ENCODE results near the gene TUBGCP5. TPM values are rescaled to one million over a fixed set of nuclear protein-coding genes. Genes with fewer than 3 reads are reported as not detected.
"Not testable (repeated sequence)": the region's sequence is repeated elsewhere in the genome, so short reads cannot be mapped to it uniquely, and the experiment has no call there.

Gene TUBGCP5
- total and polyA plus RNA-seq, 4 donors = 2.6 to 19.8 (median 13.6) TPM

DNA sequence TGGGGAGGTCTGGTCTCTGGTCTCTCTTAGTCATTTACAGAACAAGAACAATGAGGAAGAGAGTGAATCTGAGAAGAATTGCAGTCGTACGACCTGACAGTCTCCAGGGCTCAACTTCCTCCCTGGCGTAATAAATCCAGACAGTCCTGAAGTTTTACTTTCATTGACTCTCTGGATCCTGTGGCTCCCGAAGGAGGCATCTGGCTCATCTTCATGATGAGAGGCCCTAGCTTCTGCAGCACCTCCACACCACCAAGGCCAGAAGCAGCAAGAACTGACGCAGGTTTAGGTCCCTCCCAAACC lies 47.4 kb downstream of the TUBGCP5 start:
- no peaks in the 10 kb centered on the region for H3K9me3 ChIP-seq (ENCODE audit: control insufficient read depth, low read length)
- ATAC-seq (ENCODE audit: low FRiP score) (no peak), DNase-seq (peak in 1 of 2 donors; percentile 31)
- H3K4me3 ChIP-seq (ENCODE audit: low read length in 2 of 2) = no peak overlapping the region
- H3K27ac ChIP-seq (ENCODE audit: low read depth in 1 of 2, low read length in 2 of 2) = no peak overlapping the region
- H3K36me3 ChIP-seq (ENCODE audit: control insufficient read depth in 1 of 2, insufficient read depth in 2 of 2, low read length in 1 of 2) = no peaks in the 10 kb centered on the region
- WGBS, 2 donors = 77 to 79% methylated on average over 5 of the region's 5 CpGs
- intact Hi-C loops (cut with DNase I) = no loop called here
- no peaks in the 10 kb centered on the region for H3K4me1 ChIP-seq (ENCODE audit: control insufficient read depth in 1 of 2, insufficient read depth in 2 of 2, low read length in 2 of 2)
- no peaks in the 10 kb centered on the region for H3K27me3 ChIP-seq (ENCODE audit: control insufficient read depth in 1 of 2, insufficient read depth in 2 of 2, low read length in 1 of 2)

DNA sequence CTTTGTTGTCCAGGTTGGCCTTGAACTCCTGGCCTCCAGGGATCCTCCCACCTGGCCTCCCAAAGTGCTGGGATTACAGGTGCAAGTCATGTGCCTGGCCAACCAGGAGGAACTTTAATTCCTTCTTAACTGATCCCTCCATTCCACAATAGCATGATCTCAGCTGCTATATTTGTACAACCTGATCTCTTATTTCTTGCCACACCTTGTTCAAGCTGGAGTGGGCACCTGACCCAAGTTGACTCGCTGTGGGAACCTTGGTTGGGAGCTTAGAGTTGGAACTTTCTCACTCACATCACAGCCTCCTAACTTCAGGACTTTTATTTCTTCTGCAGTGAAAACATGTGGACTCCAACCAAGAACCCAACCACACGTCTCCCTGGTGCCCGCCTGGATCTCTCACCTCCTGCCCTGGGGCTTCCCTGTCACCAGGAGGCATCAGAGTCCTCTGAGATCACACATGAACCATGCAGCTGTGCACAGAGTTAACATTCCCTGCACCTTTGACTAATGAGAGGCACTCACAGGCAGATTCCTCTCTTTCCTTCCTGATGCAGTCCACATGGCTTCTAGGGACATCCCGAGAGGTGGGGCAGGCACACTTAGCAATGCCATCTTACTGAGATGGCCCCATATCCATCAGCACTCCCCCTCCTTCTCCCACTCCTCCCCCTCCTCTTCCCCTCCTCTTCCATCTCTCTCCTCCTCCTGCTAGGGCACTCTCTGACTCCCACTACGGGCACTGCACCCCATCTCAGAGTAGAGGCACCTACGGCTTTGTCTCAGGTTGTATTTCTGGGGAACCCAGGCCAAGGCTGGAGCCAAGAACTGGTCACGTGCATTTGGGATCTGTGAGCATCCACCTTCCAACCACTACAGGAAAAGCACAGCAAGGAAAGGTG lies 49.5 kb downstream of the TUBGCP5 start:
- Histone ChIP-seq H3K4me1 (ENCODE audit: control insufficient read depth in 1 of 2, insufficient read depth in 2 of 2, low read length in 2 of 2) (no peaks in the 10 kb centered on the region), H3K9me3 (ENCODE audit: control insufficient read depth, low read length) (no peaks in the 10 kb centered on the region), H3K27me3 (ENCODE audit: control insufficient read depth in 1 of 2, insufficient read depth in 2 of 2, low read length in 1 of 2) (no peaks in the 10 kb centered on the region), H3K4me3 (ENCODE audit: low read length in 2 of 2) (no peak overlapping the region), H3K36me3 (ENCODE audit: control insufficient read depth in 1 of 2, insufficient read depth in 2 of 2, low read length in 1 of 2) (no peaks in the 10 kb centered on the region), H3K27ac (ENCODE audit: low read depth in 1 of 2, low read length in 2 of 2) (no peak overlapping the region)
- 69 to 70% methylated on average over 7 of the region's 7 CpGs for WGBS, 2 donors
- ATAC-seq (ENCODE audit: low FRiP score) (no peak), DNase-seq (peak in 1 of 2 donors; percentile 40)
- intact Hi-C loops (cut with DNase I) = loop anchor here in 1 of 2 donors (10.0 kb wide), 1 partner anchor 45 kb away; the partner anchor contains the start of gene TUBGCP5

DNA sequence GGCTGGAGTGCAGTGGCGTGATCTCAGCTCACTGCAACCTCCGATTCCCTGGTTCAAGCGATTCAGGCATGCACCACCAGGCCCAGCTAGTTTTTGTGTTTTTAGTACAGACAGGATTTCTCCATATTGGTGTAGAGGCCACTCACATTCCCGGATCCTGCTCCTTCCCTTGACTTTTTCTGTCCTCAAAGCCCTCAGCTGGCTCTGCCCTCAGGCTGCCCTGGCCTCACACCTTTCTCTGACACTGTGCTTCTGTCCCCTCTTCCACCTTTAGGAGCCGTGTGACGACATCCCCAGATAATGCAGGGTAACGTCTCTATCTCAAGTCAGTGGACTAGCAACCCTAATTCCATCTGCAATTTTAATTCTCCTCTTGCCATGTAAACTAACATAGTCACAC lies 50.6 kb downstream of the TUBGCP5 start:
- Histone ChIP-seq H3K27me3 (ENCODE audit: control insufficient read depth in 1 of 2, insufficient read depth in 2 of 2, low read length in 1 of 2) (no peaks in the 10 kb centered on the region), H3K27ac (ENCODE audit: low read depth in 1 of 2, low read length in 2 of 2) (no peak overlapping the region), H3K4me3 (ENCODE audit: low read length in 2 of 2) (no peak overlapping the region), H3K4me1 (ENCODE audit: control insufficient read depth in 1 of 2, insufficient read depth in 2 of 2, low read length in 2 of 2) (no peaks in the 10 kb centered on the region), H3K36me3 (ENCODE audit: control insufficient read depth in 1 of 2, insufficient read depth in 2 of 2, low read length in 1 of 2) (no peaks in the 10 kb centered on the region), H3K9me3 (ENCODE audit: control insufficient read depth, low read length) (no peaks in the 10 kb centered on the region)
- intact Hi-C loops (cut with DNase I) = loop anchor here in 1 of 2 donors (10.0 kb wide), 1 partner anchor 46 kb away; the partner anchor contains the start of gene TUBGCP5
- ATAC-seq (ENCODE audit: low FRiP score) (no peak), DNase-seq (peak in 1 of 2 donors; percentile 20)
- 92% methylated on average over 7 of the region's 7 CpGs for WGBS, 2 donors

DNA sequence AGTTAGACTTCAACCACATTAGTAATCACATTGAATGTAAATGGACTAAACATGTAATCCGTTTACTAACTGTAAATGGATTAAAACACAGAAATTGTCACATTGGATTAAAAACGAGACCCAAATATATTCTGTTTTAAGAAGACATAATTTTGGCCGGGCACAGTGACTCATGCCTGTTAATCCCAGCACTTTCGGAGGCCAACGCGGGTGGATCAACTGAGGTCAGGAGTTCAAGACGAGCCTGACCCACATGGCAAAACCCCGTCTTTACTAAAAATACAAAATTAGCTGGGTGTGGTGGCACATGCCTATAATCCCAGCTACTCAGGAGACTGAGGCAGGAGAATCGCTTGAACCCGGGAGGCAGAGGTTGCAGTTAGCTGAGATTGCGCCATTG lies 57.4 kb downstream of the TUBGCP5 start:
- DNase-seq = peak in 1 of 2 donors; percentile 55
- ATAC-seq (ENCODE audit: low FRiP score); H3K36me3 ChIP-seq (ENCODE audit: control insufficient read depth in 1 of 2, insufficient read depth in 2 of 2, low read length in 1 of 2); H3K4me1 ChIP-seq (ENCODE audit: control insufficient read depth in 1 of 2, insufficient read depth in 2 of 2, low read length in 2 of 2); H3K27me3 ChIP-seq (ENCODE audit: control insufficient read depth in 1 of 2, insufficient read depth in 2 of 2, low read length in 1 of 2); H3K4me3 ChIP-seq (ENCODE audit: low read length in 2 of 2); H3K9me3 ChIP-seq (ENCODE audit: control insufficient read depth, low read length); H3K27ac ChIP-seq (ENCODE audit: low read depth in 1 of 2, low read length in 2 of 2): not testable (repeated sequence)
- intact Hi-C loops (cut with DNase I) = loop anchor here (2.0 to 10.0 kb wide), 4 partner anchors 33 to 55 kb away; partner anchors contain the start of gene TUBGCP5 (in 2 of the 2)
- 80 to 81% methylated on average over 11 of the region's 11 CpGs for WGBS, 2 donors

DNA sequence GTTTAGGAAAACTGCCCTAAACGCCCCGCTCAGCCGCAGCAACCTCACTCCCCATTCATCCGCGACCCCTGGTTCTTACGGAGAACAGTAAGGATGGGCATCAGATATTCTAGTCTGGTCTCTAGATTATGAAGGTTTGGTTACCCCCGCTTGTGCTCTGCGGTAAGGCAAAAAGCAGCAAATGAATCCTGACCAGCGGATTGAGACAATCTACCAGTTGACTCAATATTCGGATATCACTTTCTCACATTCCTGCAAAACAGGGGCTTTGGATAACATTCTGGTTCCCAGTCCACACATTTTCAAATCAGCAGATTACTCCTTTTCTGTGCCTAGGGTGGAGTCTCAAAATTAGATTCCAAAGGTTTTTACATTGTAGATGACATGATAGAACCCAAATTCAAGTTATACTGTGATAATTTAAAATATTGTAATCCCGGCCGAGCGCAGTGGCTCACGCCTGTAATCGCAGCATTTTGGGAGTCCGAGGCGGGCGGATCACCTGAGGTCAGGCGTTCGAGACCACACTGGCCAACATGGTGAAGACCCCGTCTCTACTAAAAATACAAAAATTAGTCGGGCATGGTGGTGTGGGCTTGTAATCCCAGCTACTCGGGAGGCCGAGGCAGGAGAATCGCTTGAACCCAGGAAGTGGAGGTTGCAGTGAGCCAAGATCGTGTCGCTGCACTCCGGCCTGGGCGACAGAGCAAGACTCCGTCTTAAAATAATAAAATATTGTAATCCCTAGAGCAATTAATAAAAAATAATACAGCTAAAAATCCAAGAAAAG lies 58.1 kb downstream of the TUBGCP5 start:
- peak in 1 of 2 donors; percentile 64 for DNase-seq
- Histone ChIP-seq H3K27me3 (ENCODE audit: control insufficient read depth in 1 of 2, insufficient read depth in 2 of 2, low read length in 1 of 2) (no peaks in the 10 kb centered on the region), H3K9me3 (ENCODE audit: control insufficient read depth, low read length) (no peaks in the 10 kb centered on the region), H3K36me3 (ENCODE audit: control insufficient read depth in 1 of 2, insufficient read depth in 2 of 2, low read length in 1 of 2) (no peaks in the 10 kb centered on the region), H3K4me3 (ENCODE audit: low read length in 2 of 2) (peak overlapping the region; percentile 94 to 97), H3K4me1 (ENCODE audit: control insufficient read depth in 1 of 2, insufficient read depth in 2 of 2, low read length in 2 of 2) (peaks cover 0 to 2% of the 10 kb centered on the region in 2 donors), H3K27ac (ENCODE audit: low read depth in 1 of 2, low read length in 2 of 2) (no peak overlapping the region)
- WGBS, 2 donors = 68% methylated on average over 30 of the region's 30 CpGs
- ATAC-seq (ENCODE audit: low FRiP score) = peak; percentile 47
- intact Hi-C loops (cut with DNase I) = loop anchor here (2.0 to 10.0 kb wide), 4 partner anchors 32 to 56 kb away; partner anchors contain the start of gene TUBGCP5 (in 2 of the 2)

DNA sequence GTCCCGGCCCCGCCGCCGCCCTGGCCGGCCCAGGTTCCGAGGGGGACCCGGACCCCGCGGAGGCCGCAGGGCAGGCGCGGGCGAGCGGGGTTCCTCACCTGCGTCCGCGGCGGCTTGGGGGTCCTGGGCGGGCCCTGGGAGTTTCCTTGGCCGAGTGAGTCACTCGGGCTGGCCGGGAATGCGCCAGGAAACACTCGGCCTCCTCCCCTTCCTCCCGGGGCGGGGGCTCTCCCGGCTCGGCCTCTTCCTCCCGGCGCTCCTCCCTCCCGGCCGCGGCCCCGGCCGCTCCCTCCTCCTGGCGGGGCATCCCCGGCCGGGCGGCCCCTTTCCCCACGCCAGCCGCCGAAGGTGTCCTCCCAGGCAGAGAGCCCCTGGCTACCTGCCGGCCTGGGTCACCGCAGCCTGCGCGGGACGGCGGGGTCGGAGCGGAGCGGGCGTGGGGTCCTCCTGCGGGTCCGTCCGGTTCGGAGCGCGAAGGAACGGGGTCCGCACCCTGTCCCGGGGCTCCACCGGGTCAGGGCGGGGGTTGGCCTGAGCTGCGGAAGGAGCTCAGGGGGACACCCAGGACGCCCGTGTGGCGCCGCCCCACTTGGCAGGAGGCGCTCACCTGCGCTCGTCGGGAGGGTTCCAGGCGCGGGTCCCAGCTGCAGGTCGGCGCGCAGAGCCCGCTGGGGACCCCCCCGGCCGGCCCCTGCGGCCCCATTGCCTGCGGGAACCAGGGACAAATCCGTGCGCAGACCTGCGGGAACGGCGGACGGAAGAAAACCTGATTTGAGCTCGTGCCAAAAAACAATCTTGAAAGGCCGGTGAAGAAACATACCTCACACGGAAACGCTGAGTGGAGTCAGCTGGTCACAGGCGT lies 58.9 kb downstream of the TUBGCP5 start, which contains the start of gene CYFIP1:
Gene CYFIP1, minus strand, starts transcription at position 180 of the 862 bp plus-strand sequence. CDS start 33,083 bp downstream, outside the sequence.
- H3K27ac ChIP-seq (ENCODE audit: low read depth in 1 of 2, low read length in 2 of 2) = peak within 1 kb of the TSS; percentile 52 to 55
- DNase-seq (peak; percentile 92 to 96), ATAC-seq (ENCODE audit: low FRiP score) (peak; percentile 96)
- peaks cover 0 to 2% of the 10 kb centered on the region in 2 donors for H3K4me1 ChIP-seq (ENCODE audit: control insufficient read depth in 1 of 2, insufficient read depth in 2 of 2, low read length in 2 of 2)
- peak within 1 kb of the TSS; percentile 94 to 97 for H3K4me3 ChIP-seq (ENCODE audit: low read length in 2 of 2)
- 0% methylated on average over 66 to 93 of the region's 93 CpGs for WGBS, 2 donors
- no peaks in the 10 kb centered on the region for H3K9me3 ChIP-seq (ENCODE audit: control insufficient read depth, low read length)
- no peaks in the 10 kb centered on the region for H3K27me3 ChIP-seq (ENCODE audit: control insufficient read depth in 1 of 2, insufficient read depth in 2 of 2, low read length in 1 of 2)
- intact Hi-C loops (cut with DNase I) = loop anchor here (2.0 to 10.0 kb wide), 4 partner anchors 32 to 57 kb away; partner anchors contain the start of gene TUBGCP5 (in 2 of the 2)
- H3K36me3 ChIP-seq (ENCODE audit: control insufficient read depth in 1 of 2, insufficient read depth in 2 of 2, low read length in 1 of 2) = no peaks in the 10 kb centered on the region

DNA sequence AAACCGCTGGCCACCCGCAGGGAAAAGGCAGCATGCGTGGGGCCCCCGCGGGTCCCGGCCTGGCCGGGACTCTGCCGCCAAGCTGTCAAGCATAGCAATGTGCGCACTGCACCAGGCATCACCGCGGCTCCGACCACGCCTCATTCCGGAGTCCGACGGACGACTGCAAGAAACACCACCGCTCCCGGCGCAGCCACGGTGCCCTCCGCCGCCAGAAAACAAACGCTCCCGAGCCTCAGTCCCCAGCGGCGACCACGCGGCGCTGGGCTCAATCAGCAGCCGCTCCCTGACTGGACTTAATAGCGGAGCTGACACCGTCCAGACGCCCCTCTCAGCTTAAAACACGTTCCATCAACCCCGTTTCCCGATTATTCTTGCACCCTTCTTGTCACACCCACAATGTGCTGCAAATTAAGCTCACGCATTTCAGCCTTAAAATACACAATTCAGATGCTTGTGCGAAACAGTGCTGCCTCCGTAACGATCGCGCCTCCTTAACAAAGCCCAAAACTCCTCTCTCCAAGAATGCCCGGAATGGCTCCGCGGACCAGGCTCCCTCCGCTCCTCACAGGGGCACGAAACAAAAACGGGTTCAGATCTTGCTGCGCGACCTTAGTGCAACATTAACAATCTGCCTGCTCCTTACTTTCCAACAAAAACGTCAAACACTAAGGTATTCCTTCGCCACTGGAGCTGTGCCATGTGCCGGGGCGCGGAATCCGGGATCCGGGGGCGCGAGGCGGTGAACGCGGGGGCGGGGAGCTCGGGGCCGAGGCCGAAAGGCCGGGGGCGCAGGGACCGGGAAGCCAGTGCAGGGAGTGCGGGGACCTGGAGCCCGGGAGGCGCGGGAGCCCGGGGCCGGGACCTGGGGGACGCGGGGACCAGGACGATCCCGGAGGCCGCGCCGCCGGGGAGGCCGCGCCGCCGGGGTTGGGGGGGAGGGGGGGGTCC lies 59.9 kb downstream of the TUBGCP5 start:
- H3K9me3 ChIP-seq (ENCODE audit: control insufficient read depth, low read length) = no peaks in the 10 kb centered on the region
- peak; percentile 77 for ATAC-seq (ENCODE audit: low FRiP score)
- DNase-seq = peak; percentile 76 to 88
- H3K4me1 ChIP-seq (ENCODE audit: control insufficient read depth in 1 of 2, insufficient read depth in 2 of 2, low read length in 2 of 2) = peaks cover 0 to 2% of the 10 kb centered on the region in 2 donors
- H3K27me3 ChIP-seq (ENCODE audit: control insufficient read depth in 1 of 2, insufficient read depth in 2 of 2, low read length in 1 of 2) = no peaks in the 10 kb centered on the region
- no peaks in the 10 kb centered on the region for H3K36me3 ChIP-seq (ENCODE audit: control insufficient read depth in 1 of 2, insufficient read depth in 2 of 2, low read length in 1 of 2)
- intact Hi-C loops (cut with DNase I) = loop anchor here (2.0 to 10.0 kb wide), 7 partner anchors 31 to 141 kb away; partner anchors contain the start of genes TUBGCP5 (in 2 of the 2) and NIPA2 (in 1 of the 2)
- 0 to 1% methylated on average over 85 to 88 of the region's 88 CpGs for WGBS, 2 donors
- peak overlapping the region; percentile 94 to 97 for H3K4me3 ChIP-seq (ENCODE audit: low read length in 2 of 2)
- H3K27ac ChIP-seq (ENCODE audit: low read depth in 1 of 2, low read length in 2 of 2) = peak overlapping the region; percentile 52 to 55
